Trophoblast cell (in vitro differentiated cells and primary cell): ENCODE measurements around the gene HGD.
A peak's percentile ranks its signal among the peaks of the same experiment; 100 is the strongest.
"Not testable (repeated sequence)": the region's sequence is repeated elsewhere in the genome, so short reads cannot be mapped to it uniquely, and the experiment has no call there.

Experiments used
- DNase-seq, 2 donors: peaks; one replicate each; pipeline ENCODE4 v3.0.0-alpha.2; 2016
- H2AFZ ChIP-seq: 2 replicates; pipeline ENCODE4 v1.6.1; 2013; ENCODE audit warnings: low read length, moderate library complexity, mild to moderate bottlenecking; ENCODE audit not compliant: insufficient read depth, poor library complexity
- H2AK5ac ChIP-seq: 2 replicates; pipeline ENCODE4 v1.6.1; 2013; ENCODE audit warnings: mild to moderate bottlenecking, low read length
- H2BK120ac ChIP-seq: 2 replicates; pipeline ENCODE4 v1.6.1; 2013; ENCODE audit warnings: low read length, mild to moderate bottlenecking, moderate library complexity; ENCODE audit not compliant: insufficient read depth, poor library complexity
- H2BK12ac ChIP-seq: 2 replicates; pipeline ENCODE4 v1.6.1; 2013; ENCODE audit warnings: mild to moderate bottlenecking, low read length, moderate library complexity
- H2BK5ac ChIP-seq: 2 replicates; pipeline ENCODE4 v1.6.1; 2013; ENCODE audit warnings: low read length, low read depth, moderate library complexity, mild to moderate bottlenecking; ENCODE audit not compliant: poor library complexity
- H3K14ac ChIP-seq: 2 replicates; pipeline ENCODE4 v1.6.1; 2013; ENCODE audit warnings: mild to moderate bottlenecking, low read length
- H3K18ac ChIP-seq: 2 replicates; pipeline ENCODE4 v1.6.1; 2013; ENCODE audit warnings: mild to moderate bottlenecking, low read length
- H3K23ac ChIP-seq: 2 replicates; pipeline ENCODE4 v1.6.1; 2013; ENCODE audit warnings: low read length
- H3K27ac ChIP-seq: 2 replicates; pipeline ENCODE4 v1.5.1; 2013; ENCODE audit warnings: low read depth, mild to moderate bottlenecking, inconsistent platforms, low read length, moderate library complexity
- H3K27me3 ChIP-seq: 2 replicates; pipeline ENCODE4 v1.6.1; 2013; ENCODE audit warnings: inconsistent platforms, mild to moderate bottlenecking, low read length, moderate library complexity; ENCODE audit not compliant: insufficient read depth
- H3K36me3 ChIP-seq, 2 experiments: 1 replicate in 1 of 2; 2 replicates in 1 of 2; pipeline ENCODE4 v1.6.1; 2013; ENCODE audit warnings: low read length in 2 of 2, mild to moderate bottlenecking in 2 of 2, moderate library complexity in 1 of 2; ENCODE audit not compliant: insufficient read depth in 2 of 2, control insufficient read depth in 1 of 2
- H3K4ac ChIP-seq: 2 replicates; pipeline ENCODE4 v1.6.1; 2013; ENCODE audit warnings: low read depth, mild to moderate bottlenecking, low read length, moderate library complexity
- H3K4me1 ChIP-seq, 2 experiments: 1 replicate in 1 of 2; 2 replicates in 1 of 2; pipeline ENCODE4 v1.6.1; 2013; ENCODE audit warnings: low read length in 2 of 2, mild to moderate bottlenecking in 2 of 2, moderate library complexity in 1 of 2; ENCODE audit not compliant: insufficient read depth in 2 of 2, control insufficient read depth in 1 of 2
- H3K4me2 ChIP-seq: 2 replicates; pipeline ENCODE4 v1.6.1; 2013; ENCODE audit warnings: inconsistent platforms, mild to moderate bottlenecking, low read length, moderate library complexity
- H3K4me3 ChIP-seq: 2 replicates; pipeline ENCODE4 v1.5.1; 2013; ENCODE audit warnings: mild to moderate bottlenecking, low read depth, low read length, inconsistent platforms
- H3K79me1 ChIP-seq: one replicate; pipeline ENCODE4 v1.6.1; 2013; ENCODE audit warnings: low read length
- H3K79me2 ChIP-seq: 2 replicates; pipeline ENCODE4 v1.6.1; 2013; ENCODE audit warnings: low read length, mild to moderate bottlenecking; ENCODE audit not compliant: control insufficient read depth, insufficient read depth, poor library complexity
- H3K9ac ChIP-seq: 2 replicates; pipeline ENCODE4 v1.6.1; 2013; ENCODE audit warnings: mild to moderate bottlenecking, low read length
- H3K9me3 ChIP-seq: 2 replicates; pipeline ENCODE4 v1.6.1; 2013; ENCODE audit warnings: low read depth, mild to moderate bottlenecking, control low read depth, inconsistent platforms, low read length; ENCODE audit not compliant: insufficient read depth
- H4K12ac ChIP-seq: 2 replicates; pipeline ENCODE4 v1.6.1; 2013; ENCODE audit warnings: low read depth, mild to moderate bottlenecking, low read length, moderate library complexity
- H4K8ac ChIP-seq: 2 replicates; pipeline ENCODE4 v1.6.1; 2013; ENCODE audit warnings: low read depth, mild to moderate bottlenecking, low read length, moderate library complexity
- H4K91ac ChIP-seq: one replicate; pipeline ENCODE4 v1.6.1; 2013; ENCODE audit warnings: low read depth, mild to moderate bottlenecking, low read length, moderate library complexity
- WGBS: extraction: QIAGEN DNeasy Blood & Tissue Kit; methylation state at CpG from one replicate; pipeline ENCODE4 v1.1.7; 2013; ENCODE audit warnings: missing lambda C conversion rate; ENCODE audit not compliant: insufficient read length, insufficient coverage; ENCODE audit errors: extremely low coverage; 5-methylcytosine and 5-hydroxymethylcytosine counted together

HGD gene

GRCh38 chr3:120678984-120679383 lies 3.1 kb downstream of the HGD start:
- Histone ChIP-seq H3K23ac (no peak overlapping the region), H3K79me1 (no peaks in the 10 kb centered on the region), H3K27me3 (no peaks in the 10 kb centered on the region), H2BK120ac (no peak overlapping the region), H3K27ac (no peak overlapping the region), H3K9me3 (no peaks in the 10 kb centered on the region), H3K79me2 (no peaks in the 10 kb centered on the region), H3K4ac (no peak overlapping the region), H3K4me3 (no peak overlapping the region), H2BK5ac (no peak overlapping the region), H3K9ac (no peak overlapping the region), H3K4me2 (no peak overlapping the region), H2AK5ac (no peak overlapping the region), H3K4me1 (peaks cover 0 to 5% of the 10 kb centered on the region in 2 experiments), H2BK12ac (no peak overlapping the region), H3K18ac (no peak overlapping the region), H3K14ac (no peak overlapping the region), H2AFZ (no peak overlapping the region), H3K36me3 (no peaks in the 10 kb centered on the region), H4K91ac (no peak overlapping the region), H4K12ac (no peak overlapping the region), H4K8ac (no peak overlapping the region)
- WGBS = no CpG with 5 or more reads among the region's 3 CpGs
- peak in 1 of 2 donors; percentile 28 for DNase-seq

GRCh38 chr3:120678331-120678947 lies 3.6 kb downstream of the HGD start:
- H3K4me2 ChIP-seq = no peak overlapping the region
- no peak overlapping the region for H2AK5ac ChIP-seq
- no peak overlapping the region for H2BK5ac ChIP-seq
- peak in 1 of 2 donors; percentile 55 for DNase-seq
- H3K4ac ChIP-seq = no peak overlapping the region
- H2BK12ac ChIP-seq = no peak overlapping the region
- H4K12ac ChIP-seq = no peak overlapping the region
- H3K23ac ChIP-seq = no peak overlapping the region
- no peak overlapping the region for H3K14ac ChIP-seq
- H3K4me1 ChIP-seq = peaks cover 0 to 5% of the 10 kb centered on the region in 2 experiments
- no peak overlapping the region for H4K8ac ChIP-seq
- no peak overlapping the region for H3K18ac ChIP-seq
- H3K79me2 ChIP-seq = no peaks in the 10 kb centered on the region
- no peak overlapping the region for H3K9ac ChIP-seq
- WGBS = no CpG with 5 or more reads among the region's 6 CpGs
- H3K79me1 ChIP-seq = no peaks in the 10 kb centered on the region
- H3K4me3 ChIP-seq = no peak overlapping the region
- H3K9me3 ChIP-seq = no peaks in the 10 kb centered on the region
- H2BK120ac ChIP-seq = no peak overlapping the region
- H2AFZ ChIP-seq = no peak overlapping the region
- no peak overlapping the region for H3K27ac ChIP-seq
- no peaks in the 10 kb centered on the region for H3K27me3 ChIP-seq
- H3K36me3 ChIP-seq = no peaks in the 10 kb centered on the region
- H4K91ac ChIP-seq = no peak overlapping the region

GRCh38 chr3:120677193-120677592 lies 4.8 kb downstream of the HGD start:
- H4K12ac ChIP-seq, H3K79me1 ChIP-seq, H3K4me3 ChIP-seq, H2BK5ac ChIP-seq, H3K4me1 ChIP-seq, H3K79me2 ChIP-seq, H2AK5ac ChIP-seq, H3K23ac ChIP-seq, H2BK120ac ChIP-seq, H2AFZ ChIP-seq, H4K91ac ChIP-seq, H3K4ac ChIP-seq, H3K27ac ChIP-seq, H2BK12ac ChIP-seq, DNase-seq, H3K18ac ChIP-seq, H3K9ac ChIP-seq, H3K9me3 ChIP-seq, H3K27me3 ChIP-seq, H4K8ac ChIP-seq, H3K14ac ChIP-seq, H3K4me2 ChIP-seq, H3K36me3 ChIP-seq: not testable (repeated sequence)
- WGBS = no CpG with 5 or more reads among the region's 7 CpGs

- Histone ChIP-seq H3K4me2 (no peak overlapping the region), H3K79me2 (no peaks in the 10 kb centered on the region), H3K27ac (no peak overlapping the region), H4K12ac (no peak overlapping the region), H3K9ac (no peak overlapping the region), H3K14ac (no peak overlapping the region), H3K4me3 (no peak overlapping the region), H2BK5ac (no peak overlapping the region), H2BK120ac (no peak overlapping the region), H3K79me1 (no peaks in the 10 kb centered on the region), H3K9me3 (no peaks in the 10 kb centered on the region), H3K23ac (peak overlapping the region; percentile 54), H2BK12ac (no peak overlapping the region), H2AFZ (no peak overlapping the region), H3K4ac (no peak overlapping the region), H3K4me1 (no peaks in the 10 kb centered on the region), H4K8ac (no peak overlapping the region), H3K18ac (no peak overlapping the region), H3K27me3 (no peaks in the 10 kb centered on the region), H2AK5ac (no peak overlapping the region), H4K91ac (no peak overlapping the region), H3K36me3 (no peaks in the 10 kb centered on the region)
- WGBS = no CpG with 5 or more reads among the region's 2 CpGs
- DNase-seq = no peak
These were observed 8.9 kb downstream of the HGD start for GRCh38 chr3:120673116-120673515.
